Body of pancreas (tissue), 4 donors: Measurements from ENCODE around the gene CFAP77. TPM values are rescaled to one million over a fixed set of nuclear protein-coding genes. Genes with fewer than 3 reads are reported as not detected.

Experiments used
- ATAC-seq: fragments of 150-250 bp; one replicate; pipeline ENCODE4 v1.9.1; 2016
- DNase-seq, 4 donors: peaks; one replicate each; pipeline ENCODE4 v3.0.0-alpha.2; 2019
- H3K27ac ChIP-seq, 4 donors: fragments of 200-600 bp; sonication (generic); 1 replicate in 3 of 4; 2 replicates in 1 of 4; pipeline versions ENCODE4 v1.5.1 to v1.6.1; 2016 to 2019; ENCODE audit warnings: mild to moderate bottlenecking in 1 of 4, mixed read lengths in 1 of 4, moderate library complexity in 1 of 4
- H3K27me3 ChIP-seq, 2 donors: fragments of 200-600 bp; sonication (generic); one replicate each; pipeline ENCODE4 v1.6.0; 2016; ENCODE audit warnings: mild to moderate bottlenecking in 1 of 2
- H3K36me3 ChIP-seq, 2 donors: fragments of 200-600 bp; sonication (generic); replicated peaks in 1 of 2; 2 replicates each; pipeline ENCODE4 v1.5.1; 2016; ENCODE audit warnings: low read depth in 2 of 2; ENCODE audit not compliant: insufficient read depth in 1 of 2
- H3K4me1 ChIP-seq: fragments of 200-600 bp; sonication (generic); one replicate; pipeline ENCODE4 v1.6.0; 2016
- H3K4me3 ChIP-seq, 2 donors: fragments of 200-600 bp; sonication (generic); 1 replicate in 1 of 2; 2 replicates in 1 of 2; pipeline ENCODE4 v1.5.1; 2016 to 2019
- H3K9me3 ChIP-seq, 3 donors: fragments of 200-600 bp; sonication (generic); 1 replicate in 2 of 3; 2 replicates in 1 of 3; pipeline ENCODE4 v1.5.1; 2016
- CTCF ChIP-seq, 7 experiments: fragments of 450-650 bp in 4 of 7; fragments of 200-600 bp in 3 of 7; sonication (generic) in 3 of 7; IDR thresholded peaks; one replicate each; pipeline ENCODE4 v1.5.1; 2016 to 2019; ENCODE audit warnings: antibody characterized with exemption in 7 of 7
- POLR2A ChIP-seq, 3 donors: fragments of 450-650 bp; IDR thresholded peaks; one replicate each; pipeline ENCODE4 v1.6.1; 2016; ENCODE audit warnings: antibody characterized with exemption in 3 of 3, mild to moderate bottlenecking in 2 of 3
- WGBS, 2 donors: methylation state at CpG; one replicate each; pipeline ENCODE4 v1.1.5; 2017; 5-methylcytosine and 5-hydroxymethylcytosine counted together
- intact Hi-C: fragments of 100-400 bp; cut with DNase I; formaldehyde crosslinking; loops from one replicate; pipeline ENCODE4 v1.15.1; 2023
- total RNA-seq, 2 donors: library from RNA; depleted of rRNA; stranded (reverse); fragments of >200 nt; gene quantifications; one replicate each; pipeline ENCODE4 v1.1.0, GENCODE V29; 2016

Gene CFAP77
- total RNA-seq, 2 donors from 2014 or later = not detected

- Histone ChIP-seq H3K27ac (no peak overlapping the region), H3K36me3 (no peaks in the 10 kb centered on the region), H3K4me1 (no peaks in the 10 kb centered on the region), H3K9me3 (no peaks in the 10 kb centered on the region), H3K27me3 (no peaks in the 10 kb centered on the region), H3K4me3 (no peak overlapping the region)
- no peak for TF ChIP-seq POLR2A (IDR thresholded peaks at IDR 0.05)
- TF ChIP-seq CTCF (IDR thresholded peaks at IDR 0.05) = no peak
- 55 to 62% methylated on average over 6 of the region's 6 CpGs for WGBS, 2 donors
- ATAC-seq (no peak), DNase-seq (no peak)
- intact Hi-C loops = no loop called here
These were observed 93.1 kb downstream of the CFAP77 start for GRCh38 chr9:132503116-132503515.

DNA sequence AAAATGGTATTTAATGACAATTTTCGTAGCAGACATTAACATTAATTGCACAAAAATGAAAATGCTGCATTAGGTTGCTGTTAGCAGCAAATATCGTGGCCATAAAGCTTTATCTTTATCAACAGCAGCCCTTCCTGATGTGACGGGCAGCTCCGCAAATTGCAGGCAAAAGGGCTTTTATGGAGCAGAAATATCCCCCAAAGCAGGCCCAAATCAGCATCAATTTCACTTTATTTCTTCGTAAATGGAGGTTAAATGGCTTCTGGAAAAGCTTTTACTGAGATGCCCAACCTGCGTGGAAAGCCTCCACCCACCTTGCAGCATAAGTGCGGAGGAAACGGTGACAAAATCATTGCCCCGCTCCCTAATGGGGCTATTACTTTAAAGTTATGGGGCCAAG, 94.5 kb downstream of the CFAP77 start:
- Histone ChIP-seq H3K27me3 (no peaks in the 10 kb centered on the region), H3K27ac (no peak overlapping the region), H3K36me3 (no peaks in the 10 kb centered on the region), H3K4me3 (no peak overlapping the region), H3K9me3 (no peaks in the 10 kb centered on the region), H3K4me1 (no peaks in the 10 kb centered on the region)
- WGBS, 2 donors = 40 to 44% methylated on average over 9 of the region's 9 CpGs
- no peak for DNase-seq
- no peak for TF ChIP-seq CTCF (IDR thresholded peaks at IDR 0.05)
- intact Hi-C loops = no loop called here
- ATAC-seq = no peak

DNA sequence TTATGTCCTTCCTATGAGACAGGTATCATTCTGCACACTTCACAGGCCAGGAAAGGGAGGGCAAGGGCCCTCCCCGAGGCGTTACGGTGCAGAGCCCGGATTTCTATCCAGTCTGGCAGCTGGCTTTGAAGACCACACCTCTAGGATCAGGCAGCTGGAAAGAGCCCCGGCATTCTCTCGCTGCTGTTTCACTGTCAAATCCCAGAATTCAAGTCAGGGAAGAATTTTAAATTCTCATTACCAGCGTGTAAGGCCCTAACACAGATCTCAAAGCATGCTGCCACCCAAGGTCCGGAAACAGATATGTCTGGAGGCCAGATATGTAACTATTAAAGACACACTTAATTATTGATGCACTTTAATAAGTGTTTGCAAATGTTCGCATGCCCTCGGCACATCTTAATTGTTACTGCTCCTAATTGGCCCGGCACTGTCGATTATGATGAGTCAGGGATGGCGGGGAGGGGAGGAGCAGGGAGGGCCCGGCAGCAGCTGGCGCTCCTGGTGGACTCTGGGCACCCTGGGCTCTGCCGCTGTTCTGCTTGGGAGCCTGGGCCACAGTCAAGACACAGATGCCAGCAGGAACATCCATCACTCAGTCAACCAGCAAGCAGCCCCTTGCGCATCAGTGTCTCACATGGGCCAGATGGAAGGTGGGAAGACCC, 96.1 kb downstream of the CFAP77 start:
- Histone ChIP-seq H3K4me1 (no peaks in the 10 kb centered on the region), H3K27ac (no peak overlapping the region), H3K27me3 (no peaks in the 10 kb centered on the region), H3K4me3 (no peak overlapping the region), H3K9me3 (no peaks in the 10 kb centered on the region), H3K36me3 (no peaks in the 10 kb centered on the region)
- WGBS, 2 donors = 55 to 73% methylated on average over 10 to 17 of the region's 17 CpGs
- ATAC-seq = no peak
- DNase-seq = no peak
- TF ChIP-seq CTCF (IDR thresholded peaks at IDR 0.05) = no peak
- no peak for TF ChIP-seq POLR2A (IDR thresholded peaks at IDR 0.05)
- intact Hi-C loops = loop anchor here (5.0 kb wide), 1 partner anchor 296 kb away; no protein-coding TSS in a partner anchor

DNA sequence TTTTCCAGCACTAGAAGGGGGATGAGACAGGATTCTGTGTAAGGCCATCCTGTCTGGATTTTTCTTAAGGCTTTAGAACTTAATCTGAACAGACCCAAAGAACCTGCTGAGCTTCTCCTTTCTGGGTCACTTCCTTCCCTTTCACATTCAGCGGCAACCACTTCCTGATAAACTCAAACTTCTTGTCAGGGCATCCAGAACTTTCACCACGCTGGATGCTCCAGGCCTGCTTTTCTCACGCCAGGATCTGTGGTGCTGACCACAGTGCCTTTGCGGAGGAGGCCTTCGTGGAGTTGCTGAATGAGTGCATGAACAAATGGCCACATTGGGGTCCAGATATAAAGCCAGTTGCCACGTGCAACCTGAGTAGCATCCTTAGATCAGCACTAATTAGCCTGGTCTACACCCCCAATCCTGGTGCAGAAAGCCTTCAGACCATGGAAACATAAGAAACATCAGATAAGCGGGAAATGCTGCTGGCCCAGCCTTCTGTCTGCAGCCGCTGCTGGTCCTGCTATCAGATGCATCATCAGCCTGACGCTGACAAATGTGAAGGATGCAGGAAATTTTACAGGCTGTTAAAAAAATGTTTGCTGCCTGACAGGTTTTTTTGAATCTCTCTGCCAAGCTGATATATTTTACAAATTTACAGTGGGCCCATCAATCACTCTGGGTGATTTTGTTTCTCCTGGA, 97.1 kb downstream of the CFAP77 start:
- H3K27ac ChIP-seq = no peak overlapping the region
- no peaks in the 10 kb centered on the region for H3K4me1 ChIP-seq
- ATAC-seq (no peak), DNase-seq (no peak)
- intact Hi-C loops = loop anchor here (5.0 kb wide), 1 partner anchor 295 kb away; no protein-coding TSS in a partner anchor
- no peak overlapping the region for H3K4me3 ChIP-seq
- no peaks in the 10 kb centered on the region for H3K27me3 ChIP-seq
- H3K9me3 ChIP-seq = no peaks in the 10 kb centered on the region
- WGBS, 2 donors = 50% methylated on average over 8 to 9 of the region's 9 CpGs
- no peaks in the 10 kb centered on the region for H3K36me3 ChIP-seq
- no peak for TF ChIP-seq POLR2A (IDR thresholded peaks at IDR 0.05)
- no peak for TF ChIP-seq CTCF (IDR thresholded peaks at IDR 0.05)
